ENCODE data around the gene TPRA1.

Gene TPRA1

DNA sequence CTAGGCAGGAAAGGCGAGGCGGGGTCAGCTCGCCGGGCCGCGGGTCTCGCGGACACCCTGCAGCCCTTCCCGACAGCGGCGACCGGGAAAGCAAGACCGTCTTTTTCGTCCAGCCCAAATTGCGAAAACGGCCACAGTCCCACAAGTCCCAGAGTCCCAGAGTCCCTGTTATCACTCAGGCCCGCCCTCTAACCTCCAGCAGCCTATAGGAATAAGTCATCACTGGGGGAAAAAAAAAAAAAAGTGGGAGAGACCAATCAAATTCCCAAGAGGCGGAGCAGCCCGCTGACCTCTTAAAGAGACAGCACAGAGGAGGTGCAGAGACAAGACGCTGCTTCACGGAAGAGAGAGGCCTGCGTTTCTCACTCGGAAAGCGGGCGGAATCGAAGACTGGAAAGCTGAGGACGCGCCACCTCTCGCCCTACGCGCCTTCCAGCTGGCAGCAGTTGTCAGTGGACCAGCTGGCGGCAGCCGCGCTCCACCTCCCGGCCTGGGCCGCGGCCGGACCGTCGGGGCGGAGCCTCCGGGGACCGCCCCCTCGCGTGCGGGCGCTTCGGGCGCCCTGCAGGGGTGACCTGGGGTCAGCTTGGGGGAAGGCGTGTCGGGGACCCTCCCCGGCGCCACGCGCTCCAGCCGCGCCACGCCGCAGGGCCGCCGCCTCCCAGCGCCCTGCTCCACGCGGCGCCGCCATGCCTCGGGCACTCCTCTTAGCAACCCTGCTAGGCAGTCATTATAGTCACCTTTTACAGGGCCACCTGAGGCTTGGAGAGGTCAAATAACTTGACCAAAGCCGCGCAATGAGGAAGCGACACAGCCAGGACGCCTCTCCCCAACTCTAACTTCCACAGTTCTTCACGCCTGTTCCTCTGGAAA, at the start of gene TPRA1:
Gene TPRA1 (minus strand): TSS at position 141 of the 873 bp plus-strand sequence. CDS start 10,587 bp downstream, outside the sequence.
- peaks cover 10% of the 10 kb centered on the region for H3K4me1 ChIP-seq (ENCODE audit: insufficient read depth, low read length)

GRCh38 chr3:127640042-127640355, 49.5 kb upstream of the TPRA1 start:
- H3K9ac ChIP-seq (ENCODE audit: low read depth, low read length), result no peak overlapping the region
- peaks cover 3% of the 10 kb centered on the region; the same call in 1 of the 2 replicates for H3K4me1 ChIP-seq (ENCODE audit: insufficient read depth, low read length)
- H3K9me3 ChIP-seq (ENCODE audit: control insufficient read depth, insufficient read depth, low read length), result no peaks in the 10 kb centered on the region
- no peaks in the 10 kb centered on the region for H3K36me3 ChIP-seq (ENCODE audit: insufficient read depth, low read length)

More for the DNA sequence above, at the start of gene TPRA1:
- peak within 1 kb of the TSS; percentile 82 for H3K9ac ChIP-seq (ENCODE audit: low read depth, low read length)
- H3K36me3 ChIP-seq (ENCODE audit: insufficient read depth, low read length), result no peaks in the 10 kb centered on the region
- no peaks in the 10 kb centered on the region for H3K9me3 ChIP-seq (ENCODE audit: control insufficient read depth, insufficient read depth, low read length)

DNA sequence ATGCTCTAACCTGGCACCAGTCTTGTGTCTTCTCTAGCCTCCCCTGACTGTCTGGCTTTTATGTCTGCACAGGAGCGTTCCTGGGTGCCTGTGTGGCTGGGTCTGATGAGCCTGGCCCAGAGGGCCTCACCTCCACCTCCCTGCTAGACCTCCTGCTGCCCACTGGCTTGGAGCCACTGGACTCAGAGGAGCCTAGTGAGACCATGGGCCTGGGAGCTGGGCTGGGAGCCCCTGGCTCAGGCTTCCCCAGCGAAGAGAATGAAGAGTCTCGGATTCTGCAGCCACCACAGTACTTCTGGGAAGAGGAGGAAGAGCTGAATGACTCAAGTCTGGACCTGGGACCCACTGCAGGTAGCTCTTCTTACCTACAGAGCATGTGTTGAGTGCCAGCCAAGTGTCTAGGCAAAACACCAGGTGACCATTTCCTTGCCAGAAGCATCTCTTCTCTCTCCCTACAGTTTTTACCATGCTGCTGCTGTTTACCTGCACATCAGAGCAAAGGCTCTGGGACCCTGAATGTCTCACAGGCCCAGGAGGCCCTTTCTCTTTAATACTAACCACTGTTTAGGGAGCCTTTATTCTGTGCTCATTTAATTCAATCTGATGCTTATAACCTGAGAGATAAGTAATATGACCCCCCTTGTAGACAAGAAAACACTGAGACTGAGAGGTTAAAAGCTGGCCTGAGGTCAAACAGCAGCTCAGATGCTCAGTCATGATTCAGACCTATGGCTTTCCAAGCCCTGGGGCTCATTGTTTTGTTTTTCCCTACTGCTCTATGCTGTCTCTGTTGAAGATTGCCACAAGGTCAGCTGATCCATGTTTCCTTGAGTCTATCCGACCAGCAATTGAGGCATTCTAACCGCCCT, 48.9 kb upstream of the TPRA1 start:
- Histone ChIP-seq H3K4me1 (ENCODE audit: insufficient read depth, low read length) (peaks cover 3% of the 10 kb centered on the region; the same call in 1 of the 2 replicates), H3K9ac (ENCODE audit: low read depth, low read length) (no peak overlapping the region), H3K9me3 (ENCODE audit: control insufficient read depth, insufficient read depth, low read length) (no peaks in the 10 kb centered on the region), H3K36me3 (ENCODE audit: insufficient read depth, low read length) (no peaks in the 10 kb centered on the region)

- peaks cover 3% of the 10 kb centered on the region; the same call in 1 of the 2 replicates for H3K4me1 ChIP-seq (ENCODE audit: insufficient read depth, low read length)
- no peaks in the 10 kb centered on the region for H3K9me3 ChIP-seq (ENCODE audit: control insufficient read depth, insufficient read depth, low read length)
- no peak overlapping the region for H3K9ac ChIP-seq (ENCODE audit: low read depth, low read length)
- H3K36me3 ChIP-seq (ENCODE audit: insufficient read depth, low read length), result no peaks in the 10 kb centered on the region
Measured at GRCh38 chr3:127637971-127638370, 47.4 kb upstream of the TPRA1 start.

DNA sequence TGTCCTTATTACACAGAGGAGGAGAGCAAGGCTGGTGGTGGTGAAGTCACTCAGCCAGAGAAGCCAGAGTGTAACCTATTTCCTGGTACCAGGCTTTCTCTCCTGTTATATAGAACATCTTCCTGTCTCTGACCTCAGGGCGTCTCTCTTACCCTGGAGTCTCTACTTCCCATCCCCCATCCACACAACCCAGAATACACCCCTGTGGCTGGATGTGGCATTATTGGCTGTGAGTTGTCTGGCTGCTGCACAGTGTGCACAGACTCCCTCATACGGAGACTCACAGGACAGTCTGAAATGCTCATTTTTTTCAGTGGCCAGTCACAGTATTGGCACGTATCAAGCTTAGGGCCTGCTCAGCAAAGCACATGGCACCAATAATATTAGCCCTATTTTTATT, 47.0 kb upstream of the TPRA1 start:
- no peaks in the 10 kb centered on the region for H3K36me3 ChIP-seq (ENCODE audit: insufficient read depth, low read length)
- peaks cover 3% of the 10 kb centered on the region; the same call in 1 of the 2 replicates for H3K4me1 ChIP-seq (ENCODE audit: insufficient read depth, low read length)
- no peaks in the 10 kb centered on the region for H3K9me3 ChIP-seq (ENCODE audit: control insufficient read depth, insufficient read depth, low read length)
- H3K9ac ChIP-seq (ENCODE audit: low read depth, low read length), result no peak overlapping the region

- no peak overlapping the region for H3K9ac ChIP-seq (ENCODE audit: low read depth, low read length)
- H3K4me1 ChIP-seq (ENCODE audit: insufficient read depth, low read length), result no peaks in the 10 kb centered on the region; the same call in 1 of the 2 replicates
- no peaks in the 10 kb centered on the region for H3K9me3 ChIP-seq (ENCODE audit: control insufficient read depth, insufficient read depth, low read length)
- H3K36me3 ChIP-seq (ENCODE audit: insufficient read depth, low read length), result no peaks in the 10 kb centered on the region
Measured at GRCh38 chr3:127634653-127635052, 44.1 kb upstream of the TPRA1 start.

- Histone ChIP-seq H3K4me1 (ENCODE audit: insufficient read depth, low read length) (no peaks in the 10 kb centered on the region; the same call in 1 of the 2 replicates), H3K9ac (ENCODE audit: low read depth, low read length) (no peak overlapping the region), H3K36me3 (ENCODE audit: insufficient read depth, low read length) (no peaks in the 10 kb centered on the region), H3K9me3 (ENCODE audit: control insufficient read depth, insufficient read depth, low read length) (peaks cover 6% of the 10 kb centered on the region; the same call in 1 of the 2 replicates)
Measured at GRCh38 chr3:127632035-127632820, 41.7 kb upstream of the TPRA1 start.

GRCh38 chr3:127630811-127631714, 40.5 kb upstream of the TPRA1 start:
- Histone ChIP-seq H3K9me3 (ENCODE audit: control insufficient read depth, insufficient read depth, low read length) (peaks cover 6% of the 10 kb centered on the region; the same call in 1 of the 2 replicates), H3K9ac (ENCODE audit: low read depth, low read length) (no peak overlapping the region), H3K36me3 (ENCODE audit: insufficient read depth, low read length) (no peaks in the 10 kb centered on the region), H3K4me1 (ENCODE audit: insufficient read depth, low read length) (no peaks in the 10 kb centered on the region; the same call in 1 of the 2 replicates)

GRCh38 chr3:127629467-127630403, 39.2 kb upstream of the TPRA1 start:
- H3K9ac ChIP-seq (ENCODE audit: low read depth, low read length), result peak overlapping the region; percentile 63; the same call in 1 of the 2 replicates
- H3K36me3 ChIP-seq (ENCODE audit: insufficient read depth, low read length), result no peaks in the 10 kb centered on the region

GRCh38 chr3:127628788-127629466, 38.4 kb upstream of the TPRA1 start, which contains the start of gene PODXL2:
Gene PODXL2 (plus strand): TSS chr3:127629185. CDS start chr3:127629220, 35 bp downstream.
- Histone ChIP-seq H3K4me1 (ENCODE audit: insufficient read depth, low read length) (no peaks in the 10 kb centered on the region; the same call in 1 of the 2 replicates), H3K9me3 (ENCODE audit: control insufficient read depth, insufficient read depth, low read length) (peaks cover 6% of the 10 kb centered on the region; the same call in 1 of the 2 replicates), H3K9ac (ENCODE audit: low read depth, low read length) (peak within 1 kb of the TSS; percentile 63; the same call in 1 of the 2 replicates), H3K36me3 (ENCODE audit: insufficient read depth, low read length) (no peaks in the 10 kb centered on the region)

More at GRCh38 chr3:127629467-127630403, 39.2 kb upstream of the TPRA1 start:
- peaks cover 6% of the 10 kb centered on the region; the same call in 1 of the 2 replicates for H3K9me3 ChIP-seq (ENCODE audit: control insufficient read depth, insufficient read depth, low read length)
- no peaks in the 10 kb centered on the region; the same call in 1 of the 2 replicates for H3K4me1 ChIP-seq (ENCODE audit: insufficient read depth, low read length)

- H3K9me3 ChIP-seq (ENCODE audit: control insufficient read depth, insufficient read depth, low read length), result peaks cover 6% of the 10 kb centered on the region; the same call in 1 of the 2 replicates
- no peak overlapping the region for H3K9ac ChIP-seq (ENCODE audit: low read depth, low read length)
- no peaks in the 10 kb centered on the region; the same call in 1 of the 2 replicates for H3K4me1 ChIP-seq (ENCODE audit: insufficient read depth, low read length)
- H3K36me3 ChIP-seq (ENCODE audit: insufficient read depth, low read length), result no peaks in the 10 kb centered on the region; the same call in 1 of the 2 replicates
Measured at GRCh38 chr3:127628426-127628787, 37.9 kb upstream of the TPRA1 start.

All from ES-I3 (cell line).